HG02938 (cell line): ENCODE measurements around the gene AGAP1.
"Not testable (repeated sequence)": the region's sequence is repeated elsewhere in the genome, so short reads cannot be mapped to it uniquely, and the experiment has no call there.

Source experiments
- ATAC-seq: cut with Tn5 transposase; IDR thresholded peaks from one replicate; pipeline ENCODE4 v1.9.1; 2021; ENCODE audit warnings: mild to moderate bottlenecking, moderate library complexity; ENCODE audit not compliant: unreplicated experiment

AGAP1 gene

GRCh38 chr2:235926229-235926628 is 432.4 kb downstream of the AGAP1 start:
- ATAC-seq: no peak

DNA sequence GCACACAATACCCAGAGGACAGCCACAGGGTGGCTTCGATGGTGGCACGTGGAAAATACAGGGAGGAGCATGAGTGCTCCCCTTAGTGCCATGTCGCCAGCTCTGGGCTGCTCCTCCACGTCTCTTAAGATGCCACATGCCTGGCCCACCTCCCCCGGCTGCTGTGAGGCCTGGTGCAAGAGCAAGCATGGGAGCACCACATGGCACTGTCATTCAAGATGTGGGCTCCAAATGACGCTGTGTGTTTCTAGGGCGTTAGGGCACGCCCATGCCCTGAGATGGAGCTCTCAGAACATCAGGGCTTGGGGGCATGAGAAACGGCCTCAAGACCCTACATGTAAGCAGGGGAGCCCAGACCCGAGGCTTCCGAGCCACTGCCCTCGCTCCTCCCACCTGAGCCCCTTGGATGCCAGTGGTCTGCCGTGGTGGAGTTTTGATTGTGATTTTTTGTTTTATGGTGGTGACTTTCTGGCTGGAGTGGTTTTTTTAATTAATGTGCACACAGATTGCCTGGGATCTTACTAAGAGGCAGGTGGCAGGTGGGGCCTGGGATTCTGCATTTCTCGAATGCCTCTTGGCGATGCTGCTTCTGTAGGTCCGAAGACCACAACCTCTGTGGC is 435.0 kb downstream of the AGAP1 start:
- no peak for ATAC-seq

DNA sequence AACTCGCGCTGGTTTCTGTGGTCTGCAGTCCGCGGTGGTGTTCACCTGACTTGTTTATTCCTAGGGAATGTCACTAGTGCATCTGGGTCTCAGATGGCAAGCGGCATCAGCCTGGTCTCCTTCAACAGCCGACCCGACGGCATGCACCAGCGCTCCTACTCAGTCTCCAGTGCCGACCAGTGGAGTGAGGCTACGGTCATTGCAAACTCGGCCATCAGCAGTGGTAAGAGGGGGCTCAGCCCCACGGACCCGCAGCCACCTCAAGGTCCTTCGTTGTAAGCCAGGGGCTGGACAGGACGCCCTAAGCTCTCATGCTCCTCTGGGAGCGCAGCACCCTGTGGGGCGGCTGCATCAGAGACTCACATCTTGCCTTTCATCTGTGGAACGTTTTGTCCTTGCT is 436.9 kb downstream of the AGAP1 start:
- no peak for ATAC-seq

DNA sequence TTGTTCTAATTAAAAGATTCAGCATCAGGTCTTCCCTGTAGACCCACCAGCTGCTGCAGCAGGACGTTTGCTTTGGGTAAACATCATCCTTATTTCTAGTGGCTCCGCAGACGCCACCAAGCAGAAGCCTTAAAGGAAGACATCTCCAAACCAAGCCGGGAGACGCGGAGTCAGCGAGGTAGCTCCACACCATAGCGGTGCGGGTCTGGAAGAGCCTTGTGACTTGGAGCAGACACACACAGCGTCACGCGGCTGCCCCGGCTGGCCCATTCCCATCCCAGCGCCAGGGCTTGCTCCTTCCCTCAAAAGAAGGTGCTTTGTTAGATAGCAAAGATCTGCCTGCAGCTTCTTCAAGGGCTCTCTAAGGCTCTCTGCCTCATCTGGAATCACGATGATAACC is 437.8 kb downstream of the AGAP1 start:
- ATAC-seq: no peak

- no peak for ATAC-seq
These were observed 440.4 kb downstream of the AGAP1 start for GRCh38 chr2:235934059-235934773.

GRCh38 chr2:235934774-235935484 is 441.1 kb downstream of the AGAP1 start:
- no peak for ATAC-seq

DNA sequence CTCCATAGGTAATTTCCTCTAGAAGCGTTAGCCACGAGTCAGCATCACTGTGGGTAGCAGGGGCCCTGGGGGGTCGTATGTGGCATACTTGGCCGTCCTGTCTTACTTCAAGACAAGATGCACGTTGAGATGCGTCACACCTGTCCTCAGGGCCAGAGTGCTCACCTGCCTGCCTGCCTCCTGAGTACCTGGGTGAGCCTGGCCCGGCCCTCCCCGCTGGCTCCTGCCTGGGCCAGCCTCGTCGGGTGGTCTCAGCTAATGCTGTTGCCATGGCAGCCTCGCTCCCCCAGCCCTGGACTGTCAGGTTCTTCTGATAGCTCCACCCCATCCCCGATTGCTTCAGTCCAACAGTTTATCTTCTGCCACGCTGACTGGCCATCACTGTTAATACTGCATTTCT is 441.9 kb downstream of the AGAP1 start:
- no peak for ATAC-seq

GRCh38 chr2:235936493-235936892 is 442.6 kb downstream of the AGAP1 start:
- ATAC-seq: no peak

- no peak for ATAC-seq
These were observed 443.2 kb downstream of the AGAP1 start for GRCh38 chr2:235937087-235937486.

GRCh38 chr2:235937526-235937925 is 443.7 kb downstream of the AGAP1 start:
- ATAC-seq: no peak

GRCh38 chr2:235937936-235938335 is 444.1 kb downstream of the AGAP1 start:
- no peak for ATAC-seq

DNA sequence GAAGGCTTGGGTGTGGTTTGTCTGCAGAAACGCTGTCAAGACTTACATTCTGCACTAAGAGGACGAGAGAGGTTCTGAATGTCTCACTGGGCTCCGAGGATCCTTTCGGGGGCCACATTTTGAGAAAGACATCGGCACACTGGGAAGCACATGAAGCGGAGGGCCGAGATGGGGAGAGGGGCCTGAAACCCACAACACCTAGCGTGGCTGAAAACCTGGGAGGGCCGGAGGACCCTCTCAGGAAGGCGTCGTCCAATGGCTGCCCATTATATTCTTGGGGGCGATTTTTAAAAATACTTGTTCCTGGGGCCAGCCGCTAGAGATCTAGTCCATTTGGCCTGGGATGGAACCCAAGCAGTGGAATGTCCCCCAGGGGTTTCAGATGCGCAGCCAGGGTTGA is 444.8 kb downstream of the AGAP1 start:
- ATAC-seq: no peak

GRCh38 chr2:235939471-235939870 is 445.6 kb downstream of the AGAP1 start:
- ATAC-seq: no peak

- ATAC-seq: no peak
These were observed 446.5 kb downstream of the AGAP1 start for GRCh38 chr2:235940330-235940729.

GRCh38 chr2:235944591-235944990 is 450.7 kb downstream of the AGAP1 start:
- no peak for ATAC-seq

- no peak for ATAC-seq
These were observed 451.8 kb downstream of the AGAP1 start for GRCh38 chr2:235945608-235946140.

- no peak for ATAC-seq
These were observed 452.7 kb downstream of the AGAP1 start for GRCh38 chr2:235946590-235946989.

DNA sequence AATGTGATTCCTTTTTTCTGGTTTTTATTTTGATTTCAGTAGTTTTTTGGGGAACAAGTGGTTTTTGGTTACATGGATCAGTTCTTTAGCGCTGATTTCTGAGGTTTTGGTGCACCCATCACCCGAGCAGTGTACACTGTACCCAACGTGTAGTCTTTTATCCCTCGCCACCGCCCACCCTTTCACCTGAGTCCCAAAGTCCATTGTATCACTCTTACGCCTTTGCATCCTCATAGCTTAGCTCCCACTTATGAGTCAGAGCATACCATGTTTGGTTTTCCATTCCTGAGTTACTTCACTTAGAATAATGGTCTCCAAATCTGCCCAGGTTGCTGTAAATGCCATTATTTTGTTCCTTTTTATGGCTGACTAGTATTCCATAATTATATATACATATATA is 453.2 kb downstream of the AGAP1 start:
- ATAC-seq: not testable (repeated sequence)

DNA sequence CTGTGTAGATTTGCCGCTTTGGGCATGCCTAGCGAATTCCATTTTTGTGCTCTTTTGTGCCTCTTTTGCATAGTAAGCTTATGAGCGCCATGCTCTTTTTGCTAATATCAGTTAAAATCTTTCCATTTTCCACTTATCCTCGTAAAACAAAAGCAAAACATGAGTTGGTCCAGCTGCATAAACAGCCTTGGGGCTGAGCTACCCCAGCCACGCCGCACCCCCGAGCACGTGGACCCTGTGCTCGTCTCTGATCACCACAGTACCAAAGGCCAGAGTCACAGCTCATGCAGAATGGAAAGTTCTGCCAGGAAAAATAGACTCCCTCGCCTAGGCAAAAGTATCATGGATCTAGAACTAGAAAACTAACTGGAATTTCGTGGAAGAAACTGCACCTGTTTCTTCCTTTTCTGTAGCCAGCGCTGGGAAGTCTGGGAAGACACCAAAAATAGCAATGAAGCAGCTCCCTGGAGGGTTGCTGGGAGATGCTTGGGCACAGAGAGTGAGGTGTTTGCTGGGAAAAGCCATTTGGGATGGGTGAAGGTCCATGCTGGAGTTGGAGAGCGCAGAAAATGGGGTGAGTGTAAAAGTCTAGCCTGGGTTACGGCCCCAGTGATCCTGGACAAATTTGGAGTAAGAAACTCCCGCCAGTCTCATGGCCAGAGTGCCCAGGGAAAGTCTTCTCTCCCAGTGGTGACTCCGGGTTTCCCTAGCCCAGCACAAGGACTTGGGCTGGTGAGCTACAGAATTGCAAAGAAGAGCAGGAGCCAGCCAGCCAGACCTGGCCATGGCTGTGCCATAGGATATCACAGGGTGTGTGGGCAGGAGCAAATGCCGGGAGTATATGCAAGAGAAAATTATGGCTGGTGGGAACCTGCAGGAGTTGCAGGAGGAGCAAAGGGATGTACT is 456.0 kb downstream of the AGAP1 start:
- no peak for ATAC-seq

DNA sequence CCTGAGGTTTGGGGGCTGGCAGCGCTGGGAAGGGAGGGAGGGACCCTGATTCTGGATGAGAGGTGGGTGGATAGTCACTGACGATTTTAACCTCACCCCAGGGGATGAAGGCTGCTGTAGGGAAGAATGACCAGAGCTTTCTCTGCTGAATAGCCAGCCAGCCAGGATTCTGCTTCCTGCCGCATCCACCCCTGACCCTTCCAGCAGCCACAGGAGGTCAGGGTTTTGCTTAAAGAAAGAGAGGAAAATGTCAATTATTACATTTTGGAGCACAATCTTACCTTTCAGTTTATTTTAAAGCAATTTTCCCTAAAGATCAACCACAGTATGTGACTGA is 456.6 kb downstream of the AGAP1 start:
- ATAC-seq: no peak

- ATAC-seq: no peak
These were observed 457.6 kb downstream of the AGAP1 start for GRCh38 chr2:235951493-235951892.
